Upper lobe of left lung (tissue), 6 donors: ENCODE data around the gene VRTN. TPM values are rescaled to one million over a fixed set of nuclear protein-coding genes. Genes with fewer than 3 reads are reported as not detected.
A peak's percentile ranks its signal among the peaks of the same experiment; 100 is the strongest.

Source experiments
- ATAC-seq, 2 donors: fragments of 200-7000 bp; cut with Tn5 transposase; one replicate each; pipeline ENCODE4 v1.9.1; 2022; ENCODE audit warnings: mild to moderate bottlenecking in 2 of 2, moderate library complexity in 2 of 2; ENCODE audit not compliant: low FRiP score in 2 of 2
- DNase-seq, 2 donors: peaks; one replicate each; pipeline ENCODE4 v3.0.0-alpha.2; 2019 to 2020
- H3K27ac ChIP-seq, 4 donors: fragments of 200-600 bp; sonication (generic); one replicate each; pipeline ENCODE4 v1.5.1; 2016 to 2019
- H3K27me3 ChIP-seq, 4 donors: fragments of 200-600 bp; sonication (generic); one replicate each; pipeline ENCODE4 v1.5.1; 2017 to 2019
- H3K36me3 ChIP-seq, 4 donors: fragments of 200-600 bp; sonication (generic); one replicate each; pipeline ENCODE4 v1.5.1; 2016 to 2019
- H3K4me1 ChIP-seq, 4 donors: fragments of 200-600 bp; sonication (generic); one replicate each; pipeline ENCODE4 v1.5.1; 2018 to 2019
- H3K4me3 ChIP-seq, 4 donors: fragments of 200-600 bp; sonication (generic); one replicate each; pipeline ENCODE4 v1.5.1; 2017 to 2019; ENCODE audit warnings: mild to moderate bottlenecking in 2 of 4, moderate library complexity in 1 of 4
- H3K9me3 ChIP-seq, 4 donors: fragments of 200-600 bp; sonication (generic); one replicate each; pipeline ENCODE4 v1.5.1; 2018 to 2019
- EP300 ChIP-seq, 4 donors: sonication (generic); formaldehyde crosslinking; IDR thresholded peaks; one replicate each; pipeline ENCODE4 v1.5.1; 2017; ENCODE audit warnings: antibody characterized with exemption in 4 of 4, control low read depth in 2 of 4
- POLR2A ChIP-seq, 4 donors: fragments of 450-650 bp; IDR thresholded peaks; one replicate each; pipeline ENCODE4 v1.5.1; 2016 to 2017; ENCODE audit warnings: antibody characterized with exemption in 4 of 4, mild to moderate bottlenecking in 2 of 4
- POLR2AphosphoS5 ChIP-seq, 2 donors: sonication (generic); formaldehyde crosslinking; IDR thresholded peaks; one replicate each; pipeline ENCODE4 v1.5.1; 2017; ENCODE audit warnings: antibody characterized with exemption in 2 of 2
- WGBS, 2 donors: methylation state at CpG; one replicate each; pipeline ENCODE4 v1.1.5; 2017 to 2018; 5-methylcytosine and 5-hydroxymethylcytosine counted together
- total RNA-seq, 6 donors: library from RNA; depleted of rRNA in 4 of 6; stranded (reverse); fragments of >200 nt in 4 of 6; gene quantifications; one replicate each; pipeline versions ENCODE4 v1.1.0 to v1.2.1, GENCODE V29; 2016 to 2021
- TF ChIP-seq, protein P1 (sequence below), 6 experiments: fragments of 450-650 bp in 4 of 6; fragments of 200-600 bp in 2 of 6; sonication (generic) in 2 of 6; IDR thresholded peaks; one replicate each; pipeline ENCODE4 v1.5.1; 2016 to 2019; ENCODE audit warnings: antibody characterized with exemption in 6 of 6
- donor health status: DM: no; HTN: no; CAD: no; lungs with moderate emphysema.
- donor health status: DM: no; HTN: yes; CAD: no; lungs with severe emphysema.

The VRTN gene
- total RNA-seq, 6 donors from 2014 or later, result 0.09 to 0.10 TPM; not detected in 4

DNA sequence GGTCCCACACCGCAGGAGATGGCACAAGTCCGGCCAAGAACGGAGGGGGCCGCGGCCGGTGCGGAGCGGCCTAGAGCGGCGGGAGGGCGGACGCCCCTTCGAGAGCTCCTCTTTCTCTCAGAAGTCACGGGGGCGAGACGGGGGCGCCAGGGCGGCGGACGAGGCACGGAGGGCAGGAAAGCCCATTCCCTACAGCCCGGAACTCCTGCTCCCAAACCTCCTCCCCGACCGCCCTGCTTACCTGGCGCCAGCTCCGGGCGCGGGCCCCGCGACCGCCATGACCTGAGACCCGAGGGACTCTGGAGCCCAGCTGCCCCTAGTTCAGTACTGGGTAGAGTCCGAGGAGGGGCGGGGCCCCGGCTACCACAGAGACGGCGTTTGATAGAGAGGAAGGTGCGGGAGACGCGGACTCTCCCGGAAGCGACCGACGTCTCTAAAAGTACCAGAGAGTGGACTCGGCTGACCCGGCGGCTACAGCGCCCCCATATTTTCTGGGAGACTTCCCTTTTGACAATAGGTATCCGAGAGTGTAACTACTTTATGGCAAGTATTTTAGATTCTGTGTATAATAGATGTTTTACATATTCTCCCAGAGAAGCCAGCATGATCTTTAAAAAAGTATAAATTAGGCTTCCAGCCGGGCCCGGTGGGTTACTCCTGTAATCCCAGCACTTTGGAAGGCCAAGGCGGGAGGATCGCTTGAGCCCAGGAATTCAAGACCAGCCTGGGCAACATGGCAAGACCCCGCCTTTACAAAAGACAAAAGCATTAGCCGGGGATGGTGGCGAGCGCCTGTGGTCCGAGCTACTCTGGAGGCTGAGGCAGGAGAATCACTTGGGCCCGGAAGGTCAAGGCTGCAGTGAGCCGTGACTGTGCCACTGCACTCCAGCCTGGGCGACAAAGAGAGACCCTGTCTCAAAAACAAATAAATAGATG is 45.4 kb upstream of the VRTN start, which contains the start of gene ABCD4:
Gene ABCD4 (minus strand): TSS at position 301 of the 936 bp plus-strand sequence. CDS start 22 bp downstream, at position 279.
- H3K4me3 ChIP-seq, result peak within 1 kb of the TSS; percentile 45 to 95 (median 84)
- peak; percentile 99 for ATAC-seq
- TF ChIP-seq EP300 (IDR thresholded peaks at IDR 0.05) (no peak), POLR2A (IDR thresholded peaks at IDR 0.05) (peak in 3 of 4 donors; percentile 73 to 85 (median 81)), POLR2AphosphoS5 (IDR thresholded peaks at IDR 0.05) (peak; percentile 73 to 88)
- TF ChIP-seq, protein P1, sequence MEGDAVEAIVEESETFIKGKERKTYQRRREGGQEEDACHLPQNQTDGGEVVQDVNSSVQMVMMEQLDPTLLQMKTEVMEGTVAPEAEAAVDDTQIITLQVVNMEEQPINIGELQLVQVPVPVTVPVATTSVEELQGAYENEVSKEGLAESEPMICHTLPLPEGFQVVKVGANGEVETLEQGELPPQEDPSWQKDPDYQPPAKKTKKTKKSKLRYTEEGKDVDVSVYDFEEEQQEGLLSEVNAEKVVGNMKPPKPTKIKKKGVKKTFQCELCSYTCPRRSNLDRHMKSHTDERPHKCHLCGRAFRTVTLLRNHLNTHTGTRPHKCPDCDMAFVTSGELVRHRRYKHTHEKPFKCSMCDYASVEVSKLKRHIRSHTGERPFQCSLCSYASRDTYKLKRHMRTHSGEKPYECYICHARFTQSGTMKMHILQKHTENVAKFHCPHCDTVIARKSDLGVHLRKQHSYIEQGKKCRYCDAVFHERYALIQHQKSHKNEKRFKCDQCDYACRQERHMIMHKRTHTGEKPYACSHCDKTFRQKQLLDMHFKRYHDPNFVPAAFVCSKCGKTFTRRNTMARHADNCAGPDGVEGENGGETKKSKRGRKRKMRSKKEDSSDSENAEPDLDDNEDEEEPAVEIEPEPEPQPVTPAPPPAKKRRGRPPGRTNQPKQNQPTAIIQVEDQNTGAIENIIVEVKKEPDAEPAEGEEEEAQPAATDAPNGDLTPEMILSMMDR (IDR thresholded peaks at IDR 0.05), result peak in 5 of 6 experiments; percentile 13 to 53 (median 27)
- DNase-seq, result peak; percentile 94 to 98
- peaks cover 13 to 24% (median 17%) of the 10 kb centered on the region in 4 donors for H3K4me1 ChIP-seq
- WGBS, 2 donors, result 13 to 24% methylated on average over 26 to 61 of the region's 61 CpGs
- peak within 1 kb of the TSS; percentile 85 to 90 (median 88) for H3K27ac ChIP-seq
- peaks cover 0 to 16% (median 7%) of the 10 kb centered on the region in 4 donors for H3K36me3 ChIP-seq
- no peaks in the 10 kb centered on the region for H3K9me3 ChIP-seq
- H3K27me3 ChIP-seq, result no peaks in the 10 kb centered on the region

DNA sequence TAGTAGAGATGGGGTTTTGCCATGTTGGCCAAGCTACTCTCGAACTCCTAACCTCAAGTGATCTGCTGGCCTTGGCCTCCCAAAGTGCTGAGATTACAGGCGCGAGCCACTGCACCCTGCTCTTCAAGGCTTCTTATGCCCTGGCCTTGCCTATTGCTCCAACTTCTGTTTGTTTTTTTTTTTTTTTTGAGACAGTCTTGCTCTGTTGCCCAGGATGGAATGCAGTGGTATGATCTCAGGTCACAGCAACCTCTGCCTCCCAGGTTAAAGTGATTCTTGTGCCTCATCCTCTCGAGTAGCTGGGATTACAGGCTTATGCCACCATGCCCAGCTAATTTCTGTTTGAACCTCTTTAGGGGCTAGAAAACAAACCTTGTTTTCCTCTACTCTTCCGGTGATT is 39.6 kb upstream of the VRTN start:
- no peak overlapping the region for H3K27ac ChIP-seq
- H3K9me3 ChIP-seq, result no peaks in the 10 kb centered on the region
- WGBS, 2 donors, result 65 to 67% methylated on average over 5 of the region's 5 CpGs
- H3K4me3 ChIP-seq, result no peak overlapping the region
- H3K27me3 ChIP-seq, result no peaks in the 10 kb centered on the region
- DNase-seq, result no peak
- TF ChIP-seq EP300 (IDR thresholded peaks at IDR 0.05) (no peak), POLR2A (IDR thresholded peaks at IDR 0.05) (no peak), POLR2AphosphoS5 (IDR thresholded peaks at IDR 0.05) (no peak)
- TF ChIP-seq, protein P1 (IDR thresholded peaks at IDR 0.05), result no peak
- no peak for ATAC-seq
- peaks cover 0 to under 1% (median 0%) of the 10 kb centered on the region in 4 donors for H3K4me1 ChIP-seq
- H3K36me3 ChIP-seq, result no peaks in the 10 kb centered on the region

DNA sequence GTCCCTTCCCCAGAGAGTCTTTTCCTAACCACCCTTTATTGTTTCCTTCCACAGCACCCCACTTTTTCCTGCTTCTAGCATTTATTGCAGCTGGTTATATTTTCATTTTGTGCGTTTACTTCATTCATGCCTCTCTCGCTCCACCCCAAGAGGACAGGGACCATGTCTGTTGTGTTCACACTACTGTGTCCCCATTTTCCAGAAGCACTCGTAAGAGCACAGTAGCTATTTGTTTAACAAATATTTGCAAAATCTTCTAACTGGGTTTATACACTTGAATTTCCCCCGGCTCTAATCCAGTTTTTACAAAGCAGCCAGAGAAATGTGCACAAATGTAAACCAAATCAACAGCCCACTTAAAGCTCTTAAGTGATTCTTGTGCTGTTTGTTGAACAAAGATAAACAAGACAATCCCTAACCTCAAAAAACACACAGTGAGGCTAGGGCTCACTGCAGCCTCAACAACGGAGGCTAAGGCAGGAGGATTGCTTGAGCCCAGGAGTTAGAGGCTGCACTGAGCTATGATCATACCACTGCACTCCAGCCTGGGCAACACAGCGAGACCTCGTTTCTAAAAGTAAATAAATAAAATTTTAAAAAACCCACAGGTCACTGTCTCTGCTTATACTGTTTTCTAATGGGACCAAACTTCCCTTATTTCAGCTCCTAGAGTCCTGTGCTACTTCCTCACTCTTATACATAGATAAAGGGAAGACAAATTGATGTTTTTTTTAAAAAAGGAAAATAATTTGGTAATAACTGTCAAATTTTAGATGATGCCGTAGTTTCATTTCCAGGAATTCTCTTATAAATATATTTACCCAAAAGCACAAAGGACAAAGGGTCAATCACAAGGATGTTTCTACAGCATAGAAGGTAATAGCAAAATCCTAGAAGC is 38.9 kb upstream of the VRTN start:
- 60 to 69% methylated on average over 8 of the region's 8 CpGs for WGBS, 2 donors
- H3K4me1 ChIP-seq, result no peaks in the 10 kb centered on the region
- no peak for ATAC-seq
- no peak overlapping the region for H3K4me3 ChIP-seq
- H3K27me3 ChIP-seq, result no peaks in the 10 kb centered on the region
- DNase-seq, result no peak
- no peaks in the 10 kb centered on the region for H3K36me3 ChIP-seq
- H3K27ac ChIP-seq, result no peak overlapping the region
- TF ChIP-seq, protein P1 (IDR thresholded peaks at IDR 0.05), result no peak
- TF ChIP-seq EP300 (IDR thresholded peaks at IDR 0.05) (no peak), POLR2AphosphoS5 (IDR thresholded peaks at IDR 0.05) (no peak), POLR2A (IDR thresholded peaks at IDR 0.05) (no peak)
- no peaks in the 10 kb centered on the region for H3K9me3 ChIP-seq

DNA sequence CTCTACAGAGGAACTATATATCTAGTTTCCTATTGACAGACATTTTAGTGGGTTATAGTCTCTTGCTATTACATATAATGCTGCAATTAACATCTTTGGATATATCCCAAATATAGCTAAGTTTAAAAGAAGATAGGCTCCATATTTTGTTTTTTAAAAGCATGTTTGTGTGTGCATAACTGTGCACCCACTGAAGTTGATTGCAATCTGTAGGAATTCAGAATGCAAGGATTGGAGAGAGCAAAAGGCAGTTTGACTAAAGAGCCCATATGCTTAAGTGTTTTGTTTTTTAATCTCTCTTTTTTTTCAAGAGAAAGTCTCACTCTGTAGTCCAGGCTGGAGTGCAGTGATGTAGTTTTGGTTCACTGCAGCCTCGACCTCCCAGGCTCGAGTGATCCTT is 36.1 kb upstream of the VRTN start:
- no peak for ATAC-seq
- WGBS, 2 donors, result 78 to 86% methylated on average over 2 of the region's 2 CpGs
- H3K27ac ChIP-seq, result no peak overlapping the region
- no peak overlapping the region for H3K4me3 ChIP-seq
- no peaks in the 10 kb centered on the region for H3K9me3 ChIP-seq
- no peaks in the 10 kb centered on the region for H3K36me3 ChIP-seq
- no peak for DNase-seq
- no peaks in the 10 kb centered on the region for H3K4me1 ChIP-seq
- TF ChIP-seq EP300 (IDR thresholded peaks at IDR 0.05), result no peak
- TF ChIP-seq POLR2AphosphoS5 (IDR thresholded peaks at IDR 0.05), result no peak
- TF ChIP-seq, protein P1 (IDR thresholded peaks at IDR 0.05), result no peak
- no peak for TF ChIP-seq POLR2A (IDR thresholded peaks at IDR 0.05)
- no peaks in the 10 kb centered on the region for H3K27me3 ChIP-seq
